ENCODE data around the gene GPR33.
"Not testable (repeated sequence)": the region's sequence is repeated elsewhere in the genome, so short reads cannot be mapped to it uniquely, and the experiment has no call there.

GPR33 gene

DNA sequence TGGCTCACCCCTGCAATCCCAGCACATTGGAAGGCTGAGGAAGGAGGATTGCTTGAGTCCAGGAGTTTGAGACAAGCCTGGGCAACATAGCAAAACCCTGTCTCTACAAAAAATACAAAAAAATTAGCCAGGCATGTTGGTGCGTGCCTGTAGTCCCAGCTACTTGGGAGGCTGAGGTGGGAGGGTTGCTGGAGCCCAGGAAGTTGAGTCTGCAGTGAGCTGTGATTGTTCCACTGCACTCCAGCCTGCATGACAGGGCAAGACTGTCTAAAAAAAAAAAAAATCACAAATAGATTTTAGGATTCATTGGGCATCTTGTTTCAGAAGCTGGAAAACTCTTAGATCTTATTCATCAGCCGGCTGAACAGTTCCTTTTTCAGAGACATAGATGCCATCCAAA is 25.4 kb downstream of the GPR33 start:
- in situ Hi-C loops (cut with MboI; ENCODE audit: low sequenced_read_pairs) = not testable (repeated sequence)

DNA sequence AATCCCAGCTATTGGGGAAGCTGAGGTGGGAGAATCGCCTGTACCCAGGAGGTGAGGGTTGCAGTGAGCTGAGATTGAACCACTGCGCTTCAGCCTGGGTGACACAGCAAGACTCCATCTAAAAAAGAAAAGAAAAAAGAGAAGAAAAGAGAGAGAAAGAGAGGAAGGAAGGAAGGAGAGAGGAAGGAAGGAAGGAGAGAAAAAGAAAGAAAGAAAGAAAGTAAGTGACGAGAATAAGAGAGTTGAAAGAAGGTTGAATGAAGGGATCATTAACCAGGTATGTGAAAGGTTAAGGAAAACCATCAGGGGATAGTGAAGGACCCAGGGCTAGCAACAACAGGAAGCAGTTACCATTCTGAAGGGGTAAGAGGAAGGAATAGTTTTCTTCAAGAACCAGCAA is 26.3 kb downstream of the GPR33 start:
- in situ Hi-C loops (cut with MboI; ENCODE audit: low sequenced_read_pairs) = no loop called here

DNA sequence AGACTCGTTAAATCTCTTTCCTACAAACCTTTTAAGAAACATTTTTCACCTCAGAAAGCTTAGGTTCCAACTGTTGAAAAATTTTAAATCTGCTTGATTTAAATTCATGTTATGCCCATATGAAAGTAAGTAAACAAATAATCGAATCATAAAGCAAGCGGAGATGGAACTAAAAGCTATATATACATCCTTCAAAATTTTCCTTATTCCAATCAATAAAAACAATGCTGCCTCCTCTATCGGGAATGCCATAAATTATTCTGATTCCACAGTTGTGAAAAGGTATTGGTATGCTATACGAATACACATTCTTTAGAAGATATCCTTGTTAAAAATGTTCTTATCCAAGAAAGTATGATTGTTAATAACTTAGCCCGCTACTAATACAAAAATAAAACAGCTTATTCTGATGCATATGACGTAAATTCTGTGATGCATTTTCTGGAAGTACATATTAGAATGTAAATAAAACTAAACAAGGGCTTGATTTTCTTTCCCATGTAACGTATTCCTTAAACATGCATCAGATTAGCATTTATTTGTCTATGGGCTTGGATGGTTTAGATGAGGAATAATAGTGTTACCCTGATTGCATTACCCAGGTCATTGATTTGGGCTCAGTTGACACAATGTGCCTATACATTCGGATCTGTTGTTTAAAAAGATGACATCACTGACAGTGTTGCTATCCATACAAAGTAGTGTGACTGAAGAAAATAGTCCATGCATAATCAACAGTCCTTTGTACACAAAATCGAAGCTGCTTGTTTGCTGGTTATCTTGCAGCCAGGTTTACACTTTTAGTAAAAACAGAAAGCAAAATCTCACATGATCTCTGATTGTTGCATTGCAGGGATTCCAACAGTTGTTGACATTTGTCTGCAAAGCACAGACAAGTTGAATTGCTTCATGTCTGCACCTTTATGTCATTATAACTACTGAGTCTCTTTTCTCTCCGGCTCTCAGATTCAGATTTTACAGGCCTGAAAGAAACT is 29.9 kb downstream of the GPR33 start:
- in situ Hi-C loops (cut with MboI; ENCODE audit: low sequenced_read_pairs) = no loop called here

DNA sequence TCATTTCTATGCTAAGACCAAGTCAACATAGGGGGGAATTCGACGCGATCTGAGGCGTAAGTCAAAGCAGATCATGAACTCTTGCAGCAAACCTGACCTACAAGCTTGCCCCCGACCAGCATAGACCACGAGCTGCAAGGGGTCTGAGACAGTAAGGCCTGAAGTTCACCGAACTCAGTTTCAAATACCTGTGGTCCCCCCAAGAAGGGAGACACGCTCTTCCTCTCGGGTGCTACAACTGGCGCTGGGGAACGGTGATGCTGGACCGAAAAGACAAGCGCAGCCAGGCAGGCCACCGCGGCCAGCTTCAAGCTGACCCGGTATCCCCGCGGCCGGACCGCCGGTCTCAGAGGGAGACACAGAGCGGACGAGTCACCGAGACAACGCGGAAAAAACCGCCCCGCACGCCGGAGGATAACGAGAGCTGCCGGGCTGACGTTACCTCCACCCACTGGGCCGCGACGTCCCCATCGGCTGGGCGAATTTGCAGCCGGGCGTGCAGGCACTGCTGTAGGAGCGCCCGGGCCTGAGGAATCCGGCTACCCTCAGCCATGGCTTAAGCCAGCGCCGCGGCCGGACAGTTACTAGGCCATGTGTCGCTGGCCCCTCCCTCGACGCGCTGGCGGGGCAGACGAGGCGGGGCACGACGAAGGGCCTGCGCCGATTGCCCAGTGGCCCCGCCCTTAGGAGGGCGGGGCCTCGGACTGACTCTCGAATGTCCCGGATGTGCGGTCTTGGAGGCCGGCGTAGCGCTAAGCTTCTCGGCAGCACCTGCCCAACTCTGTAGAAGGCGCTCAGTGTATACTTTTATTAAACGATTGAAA is 30.8 kb downstream of the GPR33 start, which contains the start of gene DTD2:
DTD2 (minus strand) TSS at position 666 of the 824 bp plus-strand sequence; CDS start at position 553, 113 bp downstream.
- in situ Hi-C loops (cut with MboI; ENCODE audit: low sequenced_read_pairs) = no loop called here

DNA sequence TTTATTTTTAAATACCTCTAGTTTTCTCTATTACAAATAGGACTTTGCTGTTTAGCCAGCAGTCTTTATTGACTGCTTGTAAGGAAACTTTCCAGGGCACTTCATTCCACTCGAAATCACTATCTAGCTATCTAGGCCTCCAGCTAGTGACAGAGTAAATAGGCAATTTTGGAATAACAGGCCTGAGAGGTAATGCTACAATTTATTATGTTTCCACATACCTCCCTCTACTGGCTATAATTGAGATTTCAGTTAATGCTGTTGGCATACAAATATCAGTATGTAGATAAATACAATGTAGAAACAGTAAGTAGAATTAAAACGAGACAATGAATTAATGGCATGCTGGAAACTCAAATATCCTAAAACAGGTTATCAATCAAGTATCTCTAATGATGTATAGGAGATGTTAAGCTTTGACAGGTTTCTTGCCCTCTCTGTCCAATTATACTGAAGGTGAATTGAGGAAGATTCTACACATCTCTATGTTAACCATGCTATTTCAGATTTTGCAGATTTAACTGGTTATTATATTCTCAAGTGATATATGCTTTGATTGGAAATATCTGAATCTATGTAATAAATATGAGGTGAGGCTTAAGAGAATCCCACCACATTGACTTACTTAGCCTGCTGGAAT is 37.7 kb downstream of the GPR33 start:
- in situ Hi-C loops (cut with MboI; ENCODE audit: low sequenced_read_pairs) = no loop called here

DNA sequence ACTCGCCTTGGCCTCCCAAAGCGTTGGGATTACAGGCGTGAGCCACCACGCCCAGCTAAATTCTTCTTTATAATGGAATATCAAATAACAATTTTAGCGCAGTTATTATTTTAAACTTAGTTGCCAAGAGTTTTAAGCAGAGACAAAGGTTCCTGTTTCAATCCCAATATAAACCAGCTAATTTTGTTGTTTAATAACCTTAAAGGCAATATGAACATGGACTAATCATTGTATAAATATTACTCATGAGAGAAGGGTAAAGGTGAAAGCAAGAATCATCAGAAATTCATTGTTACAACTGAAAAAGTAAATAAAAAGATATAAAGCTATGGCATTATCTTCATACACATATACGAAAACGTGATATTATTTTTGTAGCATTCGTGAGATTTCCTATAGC is 38.7 kb downstream of the GPR33 start:
- in situ Hi-C loops (cut with MboI; ENCODE audit: low sequenced_read_pairs) = no loop called here

DNA sequence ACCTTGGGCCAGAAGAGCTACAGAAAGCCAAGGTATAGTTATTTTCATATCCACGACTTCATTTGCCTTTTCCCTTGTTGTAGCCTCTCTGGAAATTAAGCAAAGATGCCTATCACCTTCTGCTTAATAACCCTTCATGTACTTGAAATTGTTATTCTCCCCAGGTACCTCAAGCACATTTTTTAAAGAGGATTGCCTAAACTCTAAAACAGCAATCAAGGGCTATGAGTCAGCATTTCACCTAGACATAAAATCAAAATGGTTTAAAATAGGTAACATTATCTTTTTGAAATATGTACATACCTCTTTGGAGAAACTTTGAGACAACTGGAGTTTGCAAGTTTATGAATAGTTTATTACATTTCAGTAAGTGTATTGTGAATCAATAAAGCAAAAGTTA is 42.1 kb downstream of the GPR33 start:
- in situ Hi-C loops (cut with MboI; ENCODE audit: low sequenced_read_pairs) = no loop called here

DNA sequence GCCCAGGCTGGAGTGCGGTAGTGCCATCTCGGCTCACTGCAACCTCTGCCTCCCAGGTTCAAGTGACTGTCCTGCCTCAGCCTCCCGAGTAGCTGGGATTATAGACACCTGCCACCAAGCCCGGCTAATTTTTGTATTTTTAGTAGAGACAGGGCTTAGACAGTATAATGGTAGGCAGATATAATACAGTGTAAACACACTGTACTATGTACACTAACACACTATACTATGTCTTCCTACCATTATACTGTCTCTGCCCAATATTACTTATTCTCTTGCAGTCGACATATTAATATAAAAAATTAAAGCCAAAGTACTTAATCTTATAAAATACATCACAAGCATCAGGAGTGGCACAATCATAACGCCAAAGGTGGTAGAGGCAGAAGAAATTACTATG is 45.6 kb downstream of the GPR33 start:
- in situ Hi-C loops (cut with MboI; ENCODE audit: low sequenced_read_pairs) = no loop called here

DNA sequence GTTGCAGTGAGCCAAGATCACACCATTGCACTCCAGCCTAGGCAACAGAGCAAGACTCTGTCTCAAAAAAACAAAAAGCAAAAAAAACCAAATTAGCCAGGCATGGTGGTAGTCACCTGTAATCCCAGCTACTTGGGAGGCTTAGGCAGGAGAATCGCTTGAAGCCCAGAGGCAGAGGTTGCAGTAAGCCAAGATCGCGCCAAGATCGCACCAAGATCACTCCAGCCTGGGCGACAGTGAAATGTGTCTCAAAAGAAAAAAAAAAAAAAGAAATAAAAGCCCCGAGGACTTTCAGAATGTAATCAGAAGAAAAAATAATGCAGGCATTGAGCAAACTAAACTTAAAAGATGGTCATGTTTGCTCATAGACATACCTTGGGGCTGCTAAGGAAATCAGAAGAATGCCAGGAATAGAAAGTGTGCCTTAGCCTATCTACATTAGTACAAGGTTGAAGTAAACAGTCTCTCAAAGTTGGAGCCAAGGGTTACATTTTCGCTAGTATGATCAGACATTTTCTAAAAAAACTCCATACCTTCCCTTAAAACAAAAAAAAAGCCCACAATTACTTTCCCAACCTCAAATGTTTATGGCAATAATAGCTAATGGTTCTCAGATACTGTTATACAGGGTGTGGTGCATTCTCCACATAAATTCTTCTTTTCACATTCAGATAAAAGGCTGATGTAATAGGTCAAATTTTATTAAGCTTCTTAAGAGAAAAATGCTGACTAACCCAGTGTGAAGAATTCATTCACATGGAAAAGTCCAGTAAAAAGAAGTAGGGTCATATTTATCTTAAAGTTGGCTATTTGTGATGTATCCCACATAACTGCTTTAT is 46.3 kb downstream of the GPR33 start:
- in situ Hi-C loops (cut with MboI; ENCODE audit: low sequenced_read_pairs) = no loop called here

DNA sequence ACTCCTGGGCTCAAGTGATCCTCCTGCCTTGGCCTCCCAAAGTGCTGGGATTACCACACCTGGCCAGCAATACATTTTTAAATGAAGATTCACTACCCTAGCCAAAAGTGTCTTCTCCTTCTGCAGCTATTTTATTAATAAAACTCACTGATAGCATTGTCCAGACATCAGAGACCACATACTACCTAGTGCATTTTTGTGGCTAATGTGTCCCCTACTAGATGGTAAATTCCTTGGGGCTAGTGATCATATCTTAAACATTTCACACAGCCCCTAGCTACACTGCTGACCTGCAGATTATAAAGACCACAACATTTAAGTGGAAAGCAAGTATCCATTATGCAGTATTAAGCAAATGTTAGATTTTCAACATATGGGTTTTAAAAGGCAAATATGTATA is 47.6 kb downstream of the GPR33 start:
- in situ Hi-C loops (cut with MboI; ENCODE audit: low sequenced_read_pairs) = no loop called here

DNA sequence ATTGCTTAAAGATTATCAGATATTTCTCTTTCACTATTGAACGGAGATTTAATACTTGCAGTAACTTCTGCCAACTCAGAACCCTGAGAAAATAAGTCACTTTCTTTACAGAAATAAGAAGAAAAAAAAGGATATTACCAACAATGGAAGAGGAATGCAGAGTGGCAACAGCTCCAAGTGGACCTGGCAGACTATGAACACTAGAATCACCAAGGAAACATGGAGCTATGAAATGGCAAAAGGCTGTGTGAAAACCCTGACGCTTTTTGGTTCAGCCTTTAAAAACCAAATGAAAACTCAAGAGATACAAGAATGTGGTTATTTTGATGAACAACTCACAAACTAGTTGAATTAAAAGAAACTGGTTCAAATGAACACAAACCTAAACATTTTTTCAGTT is 48.3 kb downstream of the GPR33 start:
- in situ Hi-C loops (cut with MboI; ENCODE audit: low sequenced_read_pairs) = no loop called here

DNA sequence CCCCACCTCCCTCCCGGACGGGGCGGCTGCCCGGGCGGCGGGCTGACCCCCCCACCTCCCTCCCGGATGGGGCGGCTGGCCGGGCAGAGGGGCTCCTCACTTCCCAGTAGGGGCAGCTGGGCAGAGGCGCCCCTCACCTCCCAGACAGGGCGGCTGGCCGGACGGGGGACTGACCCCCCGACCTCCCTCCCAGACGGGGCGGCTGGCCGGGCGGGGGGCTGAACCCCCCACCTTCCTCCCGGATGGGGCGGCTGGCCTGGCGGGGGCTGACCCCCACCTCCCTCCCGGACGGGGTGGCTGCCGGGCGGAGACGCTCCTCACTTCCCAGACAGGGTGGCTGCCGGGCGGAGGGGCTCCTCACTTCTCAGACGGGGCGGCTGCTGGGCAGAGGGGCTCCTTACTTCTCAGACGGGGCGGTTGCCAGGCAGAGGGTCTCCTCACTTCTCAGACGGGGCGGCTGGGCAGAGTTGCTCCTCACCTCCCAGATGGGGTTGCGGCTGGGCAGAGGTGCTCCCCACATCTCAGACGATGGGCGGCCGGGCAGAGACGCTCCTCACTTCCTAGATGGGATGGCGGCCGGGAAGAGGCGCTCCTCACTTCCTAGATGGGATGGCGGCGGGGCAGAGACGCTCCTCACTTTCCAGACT is 50.7 kb downstream of the GPR33 start:
- in situ Hi-C loops (cut with MboI; ENCODE audit: low sequenced_read_pairs) = not testable (repeated sequence)

DNA sequence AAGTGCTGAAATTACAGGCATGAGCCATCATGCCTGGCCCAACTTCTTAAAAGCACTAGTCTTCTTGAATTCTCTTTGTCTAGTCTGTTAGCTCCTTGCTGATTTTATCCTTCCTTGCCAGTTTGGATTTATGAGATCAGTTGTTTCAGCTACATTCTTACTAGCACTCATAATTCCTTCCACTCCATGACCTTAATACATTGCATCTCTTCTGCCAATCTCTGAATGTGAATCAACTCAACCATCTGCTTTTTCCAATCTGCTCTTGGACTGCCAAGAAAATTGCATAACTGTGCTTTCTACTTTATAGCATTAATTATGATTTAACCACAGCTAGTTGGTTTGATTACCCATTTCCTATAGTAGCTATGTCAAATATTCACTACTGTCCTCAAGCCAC is 52.6 kb downstream of the GPR33 start:
- in situ Hi-C loops (cut with MboI; ENCODE audit: low sequenced_read_pairs) = no loop called here

All from hTERT RPE-1 (cell line).